GM12878 (cell line): Measurements from ENCODE around the gene RBM12.
"Not testable (repeated sequence)": the region's sequence is repeated elsewhere in the genome, so short reads cannot be mapped to it uniquely, and the experiment has no call there.

ENCODE experiments used
- SPI1 ChIP-seq: IDR thresholded peaks from 2 replicates; pipeline ENCODE4 v1.6.1; 2011; ENCODE audit warnings: low read depth, mild to moderate bottlenecking, low read length, moderate library complexity, borderline replicate concordance; ENCODE audit not compliant: insufficient read depth
- ZZZ3 ChIP-seq: IDR thresholded peaks from 2 replicates; pipeline ENCODE4 v1.6.1; 2011; ENCODE audit warnings: low read depth; ENCODE audit not compliant: control insufficient read depth, insufficient read length

DNA sequence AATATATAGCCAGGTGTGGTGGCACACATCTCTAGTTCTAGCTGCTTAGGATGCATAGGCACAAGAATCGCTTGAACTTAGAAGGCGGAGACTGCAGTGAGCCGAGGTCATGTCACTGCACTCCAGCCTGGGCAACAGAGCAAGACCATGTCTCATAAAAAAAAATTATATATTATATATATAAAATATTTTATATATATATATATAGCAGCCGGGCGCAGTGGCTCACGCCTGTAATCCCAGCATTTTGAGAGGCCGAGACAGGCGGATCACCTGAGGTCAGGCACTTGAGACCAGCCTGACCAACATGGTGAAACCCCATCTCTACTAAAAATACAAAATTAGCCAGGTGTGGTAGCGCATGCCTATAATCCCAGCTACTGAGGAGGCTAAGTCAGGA, 20.7 kb upstream of the RBM12 start:
- TF ChIP-seq SPI1, ZZZ3: not testable (repeated sequence)
